AG09309 (cell line): ENCODE results near the gene CYP2C9.

Experiments
- DNase-seq: peaks from one replicate; pipeline ENCODE4 v3.0.0-alpha.2; 2010; ENCODE audit warnings: low read depth
- H3K4me3 ChIP-seq: 2 replicates; pipeline ENCODE4 v1.5.1; 2011; ENCODE audit warnings: mild to moderate bottlenecking, low read depth, low read length, moderate library complexity; ENCODE audit not compliant: control insufficient read depth
- CTCF ChIP-seq: IDR thresholded peaks from 2 replicates; pipeline ENCODE4 v1.5.1; 2011; ENCODE audit warnings: mild to moderate bottlenecking, low read depth, low read length, inconsistent platforms; ENCODE audit not compliant: insufficient read depth, control insufficient read depth; ENCODE audit errors: missing control alignments

CYP2C9 gene

GRCh38 chr10:94997741-94998174, 59.3 kb downstream of the CYP2C9 start:
- TF ChIP-seq CTCF = no peak
- DNase-seq = no peak
- H3K4me3 ChIP-seq = no peak overlapping the region

- no peak overlapping the region for H3K4me3 ChIP-seq
- DNase-seq = no peak
- no peak for TF ChIP-seq CTCF
These were observed 88.0 kb downstream of the CYP2C9 start for GRCh38 chr10:95026461-95026860.

- no peak for DNase-seq
- TF ChIP-seq CTCF = no peak
- no peak overlapping the region for H3K4me3 ChIP-seq
These were observed 93.2 kb downstream of the CYP2C9 start for GRCh38 chr10:95031656-95032055.

GRCh38 chr10:95034401-95034800, 95.9 kb downstream of the CYP2C9 start:
- no peak overlapping the region for H3K4me3 ChIP-seq
- no peak for TF ChIP-seq CTCF
- no peak for DNase-seq

GRCh38 chr10:95035332-95036295, 97.2 kb downstream of the CYP2C9 start:
- no peak overlapping the region for H3K4me3 ChIP-seq
- no peak for TF ChIP-seq CTCF
- DNase-seq = no peak

GRCh38 chr10:95039281-95039680, 100.8 kb downstream of the CYP2C9 start:
- TF ChIP-seq CTCF = no peak

More at GRCh38 chr10:95039281-95039680, 100.8 kb downstream of the CYP2C9 start:
- no peak overlapping the region for H3K4me3 ChIP-seq
- DNase-seq = no peak
